ENCODE data around the gene OIP5.
"Not testable (repeated sequence)": the region's sequence is repeated elsewhere in the genome, so short reads cannot be mapped to it uniquely, and the experiment has no call there.

OIP5 gene

GRCh38 chr15:41333026-41333562 is 703 bp upstream of the OIP5 start:
- peaks cover 13% of the 10 kb centered on the region for H3K4me1 ChIP-seq (ENCODE audit: insufficient read depth, low read length)
- H3K36me3 ChIP-seq (ENCODE audit: insufficient read depth, low read length) = peaks cover 10% of the 10 kb centered on the region
- H3K27me3 ChIP-seq (ENCODE audit: insufficient read depth, low read length) = no peaks in the 10 kb centered on the region
- H2AFZ ChIP-seq (ENCODE audit: low read depth, low read length) = peak overlapping the region; percentile 78
- peak overlapping the region; percentile 88 for H3K4me3 ChIP-seq (ENCODE audit: low read length)
- H3K9me3 ChIP-seq (ENCODE audit: low read length) = no peaks in the 10 kb centered on the region

DNA sequence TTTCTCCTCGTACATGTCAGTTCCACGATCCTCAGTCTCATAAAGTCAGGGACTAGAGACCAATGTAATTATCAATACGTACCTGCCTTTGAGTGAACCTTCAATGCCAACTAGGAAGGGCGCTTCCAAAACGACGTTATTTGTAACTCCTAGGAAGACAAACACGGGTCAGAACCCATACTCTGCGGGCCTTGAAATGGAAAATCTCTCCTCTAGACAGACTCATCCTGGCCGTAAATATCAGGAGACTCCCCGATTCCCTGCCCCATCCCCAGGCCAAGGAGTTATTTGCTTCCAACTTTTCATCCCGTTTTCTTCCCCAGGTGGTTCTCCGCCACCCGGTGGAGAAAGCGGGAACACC is 578 bp downstream of the OIP5 start:
- H3K27me3 ChIP-seq (ENCODE audit: insufficient read depth, low read length) = no peaks in the 10 kb centered on the region
- peak overlapping the region; percentile 88 for H3K4me3 ChIP-seq (ENCODE audit: low read length)
- peaks cover 2% of the 10 kb centered on the region for H3K36me3 ChIP-seq (ENCODE audit: insufficient read depth, low read length)
- no peaks in the 10 kb centered on the region for H3K9me3 ChIP-seq (ENCODE audit: low read length)
- H2AFZ ChIP-seq (ENCODE audit: low read depth, low read length) = peak overlapping the region; percentile 92
- peaks cover 13% of the 10 kb centered on the region for H3K4me1 ChIP-seq (ENCODE audit: insufficient read depth, low read length)

DNA sequence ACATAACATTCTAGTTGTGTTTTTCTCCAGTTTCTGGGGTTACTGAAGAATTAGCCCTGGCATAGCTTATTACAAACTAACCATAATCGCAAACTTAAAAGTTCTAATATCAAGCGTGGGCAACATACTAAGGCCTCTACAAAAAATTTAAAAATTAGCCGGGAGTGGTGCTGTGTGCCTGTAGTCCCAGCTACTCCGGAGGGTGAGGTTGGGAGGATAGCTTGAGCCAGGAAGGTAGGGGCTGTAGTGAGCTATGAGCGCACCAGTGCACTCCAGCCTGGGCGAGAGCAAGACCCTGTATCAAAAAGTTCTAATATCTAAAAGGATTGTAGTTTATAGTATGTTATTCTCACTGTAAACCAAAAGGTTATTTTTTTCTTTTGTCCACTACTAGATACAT is 1.1 kb downstream of the OIP5 start:
- H3K4me1 ChIP-seq (ENCODE audit: insufficient read depth, low read length) = peaks cover 13% of the 10 kb centered on the region
- H2AFZ ChIP-seq (ENCODE audit: low read depth, low read length) = peak overlapping the region; percentile 92
- H3K27me3 ChIP-seq (ENCODE audit: insufficient read depth, low read length) = no peaks in the 10 kb centered on the region
- H3K9me3 ChIP-seq (ENCODE audit: low read length) = no peaks in the 10 kb centered on the region
- H3K36me3 ChIP-seq (ENCODE audit: insufficient read depth, low read length) = peaks cover 1% of the 10 kb centered on the region
- H3K4me3 ChIP-seq (ENCODE audit: low read length) = peak overlapping the region; percentile 88

GRCh38 chr15:41323611-41324010 is 8.8 kb downstream of the OIP5 start:
- Histone ChIP-seq H3K27me3 (ENCODE audit: insufficient read depth, low read length) (no peaks in the 10 kb centered on the region), H3K9me3 (ENCODE audit: low read length) (no peaks in the 10 kb centered on the region), H3K36me3 (ENCODE audit: insufficient read depth, low read length) (peaks cover 14% of the 10 kb centered on the region), H3K4me1 (ENCODE audit: insufficient read depth, low read length) (no peaks in the 10 kb centered on the region), H2AFZ (ENCODE audit: low read depth, low read length) (no peak overlapping the region), H3K4me3 (ENCODE audit: low read length) (no peak overlapping the region)

- not testable (repeated sequence) for H3K4me1 ChIP-seq (ENCODE audit: insufficient read depth, low read length); H3K9me3 ChIP-seq (ENCODE audit: low read length); H3K27me3 ChIP-seq (ENCODE audit: insufficient read depth, low read length); H2AFZ ChIP-seq (ENCODE audit: low read depth, low read length); H3K4me3 ChIP-seq (ENCODE audit: low read length)
- H3K36me3 ChIP-seq (ENCODE audit: insufficient read depth, low read length) = peaks cover 30% of the 10 kb centered on the region
Observed at GRCh38 chr15:41320805-41321330, 11.5 kb downstream of the OIP5 start.

DNA sequence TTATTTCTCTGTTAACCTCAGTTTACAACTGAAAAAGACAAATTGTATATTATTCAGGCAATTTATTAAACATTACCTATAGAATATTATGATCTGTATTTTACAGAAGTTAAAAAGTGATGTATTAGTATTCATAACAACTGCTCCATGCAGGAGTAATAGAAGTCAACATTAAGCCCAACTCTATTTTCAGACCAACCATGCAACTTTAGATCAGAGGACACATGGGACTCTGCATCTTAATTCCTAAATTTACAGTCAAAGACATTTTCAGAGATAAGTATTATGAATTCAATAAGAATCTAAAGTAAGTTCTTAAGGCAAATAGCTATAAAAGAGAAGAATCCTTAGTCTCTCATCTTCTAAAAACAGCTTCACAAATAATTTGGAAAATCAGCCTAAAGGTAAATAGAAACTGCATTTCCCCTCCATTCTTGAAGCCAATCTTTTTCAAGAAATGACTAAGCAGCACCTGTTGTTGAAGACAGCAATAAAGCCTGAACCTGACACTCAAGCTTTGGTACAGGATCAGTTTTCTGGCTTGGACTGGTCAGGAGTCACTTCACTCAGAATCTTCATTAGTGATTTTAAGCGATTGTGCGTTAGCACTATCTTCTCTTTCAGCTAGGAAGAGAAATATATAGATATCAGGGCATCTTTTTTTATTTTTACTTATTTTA is 23.0 kb downstream of the OIP5 start:
- Histone ChIP-seq H3K27me3 (ENCODE audit: insufficient read depth, low read length) (no peaks in the 10 kb centered on the region), H3K36me3 (ENCODE audit: insufficient read depth, low read length) (peaks cover 24% of the 10 kb centered on the region), H2AFZ (ENCODE audit: low read depth, low read length) (no peak overlapping the region), H3K4me3 (ENCODE audit: low read length) (no peak overlapping the region), H3K4me1 (ENCODE audit: insufficient read depth, low read length) (no peaks in the 10 kb centered on the region), H3K9me3 (ENCODE audit: low read length) (no peaks in the 10 kb centered on the region)

DNA sequence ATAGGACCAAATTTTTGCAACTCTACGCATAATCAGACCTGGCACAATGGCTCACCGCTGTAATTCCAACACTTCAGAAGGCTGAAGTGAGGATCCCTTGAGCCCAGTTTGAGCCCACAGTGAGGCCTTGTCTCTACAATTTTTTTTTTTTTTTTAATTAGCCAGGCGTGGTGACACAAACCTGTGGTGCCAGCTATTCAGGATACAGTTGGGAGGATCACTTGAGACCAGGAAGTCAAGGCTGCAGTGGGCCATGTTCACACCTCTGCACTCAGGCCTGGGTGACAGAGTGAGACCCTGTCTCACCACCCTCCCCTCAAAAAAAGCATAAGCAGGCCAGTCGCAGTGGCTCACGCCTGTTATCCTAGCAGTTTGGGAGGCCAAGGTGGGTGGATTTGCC is 24.7 kb downstream of the OIP5 start:
- Histone ChIP-seq H2AFZ (ENCODE audit: low read depth, low read length) (no peak overlapping the region), H3K4me1 (ENCODE audit: insufficient read depth, low read length) (no peaks in the 10 kb centered on the region), H3K27me3 (ENCODE audit: insufficient read depth, low read length) (no peaks in the 10 kb centered on the region), H3K9me3 (ENCODE audit: low read length) (no peaks in the 10 kb centered on the region), H3K4me3 (ENCODE audit: low read length) (no peak overlapping the region), H3K36me3 (ENCODE audit: insufficient read depth, low read length) (peaks cover 20% of the 10 kb centered on the region)

DNA sequence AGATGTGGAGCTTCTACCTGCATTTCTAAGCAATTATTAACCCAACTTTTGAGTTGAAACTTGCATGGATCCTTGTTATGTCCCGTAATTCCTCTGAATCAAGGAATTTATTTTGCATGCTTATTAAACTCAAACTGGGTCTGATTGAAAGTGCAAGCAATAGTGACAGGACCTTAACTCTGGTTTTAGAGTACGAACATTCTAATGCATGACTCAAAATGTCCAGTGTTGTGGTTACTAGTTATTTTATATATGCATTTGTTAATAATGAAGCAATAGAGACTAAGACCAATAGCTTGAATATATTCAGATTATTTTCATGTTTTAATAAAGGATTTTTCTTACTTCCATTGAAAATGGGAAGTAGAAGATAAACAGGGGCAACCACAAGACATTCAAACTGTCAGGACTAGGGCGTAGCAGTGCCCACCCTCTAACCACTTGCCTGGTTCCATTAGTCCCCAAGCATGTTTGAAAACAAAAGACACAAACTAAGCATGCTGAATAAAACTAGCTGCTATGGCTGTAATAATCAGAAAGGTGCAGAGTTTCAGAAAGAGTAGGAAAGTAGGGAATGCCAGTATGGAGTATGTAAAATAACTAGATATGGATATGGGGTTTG is 28.1 kb downstream of the OIP5 start:
- no peak overlapping the region for H2AFZ ChIP-seq (ENCODE audit: low read depth, low read length)

DNA sequence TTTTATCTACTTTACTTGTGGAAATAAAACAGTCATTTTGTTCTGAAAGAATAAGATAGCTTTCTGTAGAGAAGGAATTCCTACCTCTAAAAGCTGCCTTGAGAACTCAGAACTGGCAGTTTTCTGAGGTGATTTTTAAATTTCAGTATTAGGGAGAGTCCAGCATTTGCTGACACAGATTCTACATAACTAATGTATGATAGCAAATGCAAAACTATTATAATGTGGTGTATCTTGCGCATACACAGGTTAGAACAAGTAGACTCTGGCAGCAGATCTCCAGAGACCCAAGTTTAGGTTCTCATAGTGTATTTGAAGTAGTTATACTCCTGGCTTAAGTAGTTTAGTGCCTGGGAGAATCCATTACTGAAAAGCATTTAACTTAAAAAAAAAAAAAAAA is 30.8 kb downstream of the OIP5 start:
- Histone ChIP-seq H3K4me1 (ENCODE audit: insufficient read depth, low read length) (no peaks in the 10 kb centered on the region), H3K27me3 (ENCODE audit: insufficient read depth, low read length) (no peaks in the 10 kb centered on the region), H3K4me3 (ENCODE audit: low read length) (no peak overlapping the region), H3K36me3 (ENCODE audit: insufficient read depth, low read length) (peaks cover 26% of the 10 kb centered on the region), H2AFZ (ENCODE audit: low read depth, low read length) (no peak overlapping the region), H3K9me3 (ENCODE audit: low read length) (no peaks in the 10 kb centered on the region)

More for the DNA sequence above, 28.1 kb downstream of the OIP5 start:
- Histone ChIP-seq H3K4me3 (ENCODE audit: low read length) (no peak overlapping the region), H3K9me3 (ENCODE audit: low read length) (no peaks in the 10 kb centered on the region), H3K36me3 (ENCODE audit: insufficient read depth, low read length) (peaks cover 20% of the 10 kb centered on the region), H3K27me3 (ENCODE audit: insufficient read depth, low read length) (no peaks in the 10 kb centered on the region), H3K4me1 (ENCODE audit: insufficient read depth, low read length) (no peaks in the 10 kb centered on the region)

DNA sequence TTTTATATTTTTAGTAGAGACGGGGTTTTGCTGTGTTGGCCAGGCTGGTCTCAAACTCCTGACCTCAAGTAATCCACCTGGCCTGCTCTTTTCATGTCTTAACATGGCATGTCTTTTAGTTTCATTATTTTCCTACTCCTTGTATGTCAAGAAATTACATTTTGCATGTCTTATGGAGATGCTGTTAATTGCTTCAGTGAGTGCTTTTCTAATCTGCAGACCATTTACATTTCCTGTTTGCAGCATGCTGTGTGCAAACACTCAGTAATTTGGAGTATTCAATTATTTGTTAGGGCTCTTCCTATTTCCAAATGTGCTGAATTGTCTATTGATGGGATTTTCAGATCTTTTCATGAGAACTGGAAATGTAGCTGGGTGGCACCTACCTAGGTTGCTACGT is 31.3 kb downstream of the OIP5 start:
- H3K9me3 ChIP-seq (ENCODE audit: low read length); H3K27me3 ChIP-seq (ENCODE audit: insufficient read depth, low read length); H2AFZ ChIP-seq (ENCODE audit: low read depth, low read length); H3K4me1 ChIP-seq (ENCODE audit: insufficient read depth, low read length); H3K4me3 ChIP-seq (ENCODE audit: low read length): not testable (repeated sequence)
- peaks cover 29% of the 10 kb centered on the region for H3K36me3 ChIP-seq (ENCODE audit: insufficient read depth, low read length)

GRCh38 chr15:41292521-41292920 is 39.9 kb downstream of the OIP5 start:
- no peak overlapping the region for H3K4me3 ChIP-seq (ENCODE audit: low read length)
- no peaks in the 10 kb centered on the region for H3K27me3 ChIP-seq (ENCODE audit: insufficient read depth, low read length)
- no peak overlapping the region for H2AFZ ChIP-seq (ENCODE audit: low read depth, low read length)
- no peaks in the 10 kb centered on the region for H3K4me1 ChIP-seq (ENCODE audit: insufficient read depth, low read length)
- H3K36me3 ChIP-seq (ENCODE audit: insufficient read depth, low read length) = peaks cover 43% of the 10 kb centered on the region
- no peaks in the 10 kb centered on the region for H3K9me3 ChIP-seq (ENCODE audit: low read length)

DNA sequence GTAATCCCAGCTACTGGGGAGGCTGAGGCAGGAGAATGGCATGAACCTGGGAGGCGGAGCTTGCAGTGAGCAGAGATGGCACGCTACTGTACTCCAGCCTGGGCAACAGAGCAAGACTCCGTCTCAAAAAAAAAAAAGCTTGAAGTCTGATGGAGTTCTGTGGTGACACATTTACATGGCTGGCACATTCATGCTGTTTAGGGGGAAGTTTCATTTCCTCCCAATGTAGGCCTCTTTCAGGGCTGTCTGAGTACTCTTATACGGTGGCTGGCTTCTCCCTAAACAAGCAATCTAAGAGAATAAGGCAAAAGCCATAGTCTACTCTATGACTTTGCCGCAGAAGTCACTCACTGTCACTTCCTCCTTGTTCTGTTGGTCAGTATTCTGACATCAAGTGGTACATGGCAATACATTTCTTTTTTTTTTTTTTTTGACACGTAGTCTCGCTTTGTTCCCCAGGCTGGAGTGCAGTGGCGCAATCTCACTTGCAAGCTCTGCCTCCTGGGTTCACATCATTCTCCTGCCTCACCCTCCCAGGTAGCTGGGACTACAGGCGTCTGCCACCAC is 41.2 kb downstream of the OIP5 start:
- H3K4me3 ChIP-seq (ENCODE audit: low read length) = no peak overlapping the region
- H3K9me3 ChIP-seq (ENCODE audit: low read length) = no peaks in the 10 kb centered on the region
- H3K36me3 ChIP-seq (ENCODE audit: insufficient read depth, low read length) = peaks cover 46% of the 10 kb centered on the region
- no peaks in the 10 kb centered on the region for H3K4me1 ChIP-seq (ENCODE audit: insufficient read depth, low read length)
- H3K27me3 ChIP-seq (ENCODE audit: insufficient read depth, low read length) = no peaks in the 10 kb centered on the region
- H2AFZ ChIP-seq (ENCODE audit: low read depth, low read length) = no peak overlapping the region

DNA sequence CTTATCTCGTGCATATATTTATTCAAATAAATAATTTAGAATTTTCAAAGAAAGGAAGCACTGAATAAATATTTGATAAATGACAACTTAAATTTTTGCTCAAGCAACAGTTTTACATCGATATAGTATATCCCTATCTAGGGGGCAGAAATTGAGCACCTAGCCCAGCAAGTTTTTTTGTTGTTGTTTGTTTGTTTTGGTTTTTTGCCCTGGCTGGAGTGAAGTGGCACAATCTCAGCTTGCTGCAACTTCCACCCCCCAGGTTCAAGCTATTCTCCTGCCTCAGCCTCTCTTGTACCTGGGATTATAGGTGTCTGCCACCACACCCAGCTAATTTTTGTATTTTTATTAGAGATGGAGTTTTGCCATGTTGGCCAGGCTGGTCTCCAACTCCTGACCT is 42.4 kb downstream of the OIP5 start:
- no peaks in the 10 kb centered on the region for H3K9me3 ChIP-seq (ENCODE audit: low read length)
- peaks cover 55% of the 10 kb centered on the region for H3K36me3 ChIP-seq (ENCODE audit: insufficient read depth, low read length)
- no peaks in the 10 kb centered on the region for H3K27me3 ChIP-seq (ENCODE audit: insufficient read depth, low read length)
- no peak overlapping the region for H3K4me3 ChIP-seq (ENCODE audit: low read length)
- H2AFZ ChIP-seq (ENCODE audit: low read depth, low read length) = no peak overlapping the region
- peaks cover 8% of the 10 kb centered on the region for H3K4me1 ChIP-seq (ENCODE audit: insufficient read depth, low read length)

Measured in neuron (in vitro differentiated cells).